ENCODE data around the gene PLPPR1.

DNA sequence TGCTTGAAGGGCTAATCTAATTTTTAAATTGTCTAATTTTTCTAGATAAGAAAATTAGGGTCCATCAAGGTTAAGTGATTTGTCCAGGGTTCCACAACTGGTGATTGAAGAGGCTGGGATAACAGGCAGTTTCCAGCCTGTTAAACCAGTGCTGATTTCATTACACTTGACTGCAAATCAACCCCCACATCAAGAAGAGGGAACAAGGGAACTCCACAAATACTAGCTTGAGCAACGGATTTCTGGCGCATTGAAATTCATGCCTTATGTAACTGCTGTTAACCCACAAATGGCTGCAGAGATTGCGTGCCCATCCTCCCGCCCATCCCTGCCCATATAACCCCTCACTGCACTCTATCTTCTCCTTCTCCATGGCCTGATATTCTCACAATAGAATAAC, 10.0 kb downstream of the PLPPR1 start:
- TF ChIP-seq, protein P1, sequence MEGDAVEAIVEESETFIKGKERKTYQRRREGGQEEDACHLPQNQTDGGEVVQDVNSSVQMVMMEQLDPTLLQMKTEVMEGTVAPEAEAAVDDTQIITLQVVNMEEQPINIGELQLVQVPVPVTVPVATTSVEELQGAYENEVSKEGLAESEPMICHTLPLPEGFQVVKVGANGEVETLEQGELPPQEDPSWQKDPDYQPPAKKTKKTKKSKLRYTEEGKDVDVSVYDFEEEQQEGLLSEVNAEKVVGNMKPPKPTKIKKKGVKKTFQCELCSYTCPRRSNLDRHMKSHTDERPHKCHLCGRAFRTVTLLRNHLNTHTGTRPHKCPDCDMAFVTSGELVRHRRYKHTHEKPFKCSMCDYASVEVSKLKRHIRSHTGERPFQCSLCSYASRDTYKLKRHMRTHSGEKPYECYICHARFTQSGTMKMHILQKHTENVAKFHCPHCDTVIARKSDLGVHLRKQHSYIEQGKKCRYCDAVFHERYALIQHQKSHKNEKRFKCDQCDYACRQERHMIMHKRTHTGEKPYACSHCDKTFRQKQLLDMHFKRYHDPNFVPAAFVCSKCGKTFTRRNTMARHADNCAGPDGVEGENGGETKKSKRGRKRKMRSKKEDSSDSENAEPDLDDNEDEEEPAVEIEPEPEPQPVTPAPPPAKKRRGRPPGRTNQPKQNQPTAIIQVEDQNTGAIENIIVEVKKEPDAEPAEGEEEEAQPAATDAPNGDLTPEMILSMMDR (IDR thresholded peaks at IDR 0.05) = no peak
- TF ChIP-seq POLR2A (IDR thresholded peaks at IDR 0.05) = no peak
